GM19463 (cell line): Measurements from ENCODE around the gene PIK3C3.
"Not testable (repeated sequence)": the region's sequence is repeated elsewhere in the genome, so short reads cannot be mapped to it uniquely, and the experiment has no call there.

ENCODE experiments used
- ATAC-seq: cut with Tn5 transposase; IDR thresholded peaks from one replicate; pipeline ENCODE4 v1.9.1; 2021; ENCODE audit warnings: mild to moderate bottlenecking, moderate library complexity; ENCODE audit not compliant: unreplicated experiment

PIK3C3 gene

GRCh38 chr18:41965634-41966255, 10.7 kb downstream of the PIK3C3 start:
- ATAC-seq, result no peak

GRCh38 chr18:41966943-41967342, 11.9 kb downstream of the PIK3C3 start:
- ATAC-seq, result no peak

GRCh38 chr18:41967680-41968079, 12.6 kb downstream of the PIK3C3 start:
- ATAC-seq, result no peak

- ATAC-seq, result no peak
Measured at GRCh38 chr18:41969881-41970280, 14.8 kb downstream of the PIK3C3 start.

GRCh38 chr18:41972067-41972925, 17.3 kb downstream of the PIK3C3 start:
- ATAC-seq, result no peak

GRCh38 chr18:41973983-41974382, 18.9 kb downstream of the PIK3C3 start:
- peak; percentile 48 for ATAC-seq

GRCh38 chr18:41974796-41975201, 19.8 kb downstream of the PIK3C3 start:
- ATAC-seq, result peak; percentile 56

GRCh38 chr18:41975284-41975683, 20.2 kb downstream of the PIK3C3 start:
- ATAC-seq, result no peak

- ATAC-seq, result no peak
Measured at GRCh38 chr18:41977233-41977632, 22.2 kb downstream of the PIK3C3 start.

- peak; percentile 92 for ATAC-seq
Measured at GRCh38 chr18:41982942-41983660, 28.1 kb downstream of the PIK3C3 start.

- ATAC-seq, result no peak
Measured at GRCh38 chr18:41985914-41986313, 30.9 kb downstream of the PIK3C3 start.

GRCh38 chr18:41989508-41989907, 34.5 kb downstream of the PIK3C3 start:
- ATAC-seq, result no peak

GRCh38 chr18:41992066-41992465, 37.0 kb downstream of the PIK3C3 start:
- peak; percentile 89 for ATAC-seq

- ATAC-seq, result peak; percentile 2
Measured at GRCh38 chr18:41992703-41993102, 37.7 kb downstream of the PIK3C3 start.

GRCh38 chr18:41993151-41993550, 38.1 kb downstream of the PIK3C3 start:
- ATAC-seq, result no peak

GRCh38 chr18:41996020-41996419, 41.0 kb downstream of the PIK3C3 start:
- ATAC-seq, result no peak

GRCh38 chr18:41999751-42000150, 44.7 kb downstream of the PIK3C3 start:
- ATAC-seq, result no peak

GRCh38 chr18:42001801-42002200, 46.8 kb downstream of the PIK3C3 start:
- no peak for ATAC-seq

- ATAC-seq, result no peak
Measured at GRCh38 chr18:42004653-42005052, 49.6 kb downstream of the PIK3C3 start.

GRCh38 chr18:42005782-42006181, 50.7 kb downstream of the PIK3C3 start:
- ATAC-seq, result no peak

- not testable (repeated sequence) for ATAC-seq
Measured at GRCh38 chr18:42009457-42009856, 54.4 kb downstream of the PIK3C3 start.

GRCh38 chr18:42011053-42011452, 56.0 kb downstream of the PIK3C3 start:
- ATAC-seq, result peak; percentile 97
